IMR-90 (cell line): ENCODE measurements around the gene TRNT1. TPM values are rescaled to one million over a fixed set of nuclear protein-coding genes. Genes with fewer than 3 reads are reported as not detected.

Source experiments
- ATAC-seq: fragments of 200-7000 bp; cut with Tn5 transposase; 2 replicates; pipeline ENCODE4 v1.9.1; 2020; ENCODE audit warnings: low read depth, mild to moderate bottlenecking, moderate library complexity
- BruUV-seq: library from RNA; stranded (reverse); fragments of 400-500 nt; replicated peaks from 2 replicates; lab custom pipeline; 2021; lab: Mats Ljungman, UMichigan
- CTCF ChIA-PET: fragments of 300-600 bp; formaldehyde crosslinking; extraction: SDS; loops from one replicate; lab custom pipeline; 2021; ENCODE audit warnings: antibody characterized with exemption; lab: Yijun Ruan, JAX
- POLR2A ChIA-PET: fragments of 300-600 bp; sonication (Branson Sonifier 250); formaldehyde crosslinking; loops from one replicate; lab custom pipeline; 2022; ENCODE audit warnings: antibody characterized with exemption; ENCODE audit not compliant: unreplicated experiment; lab: Charles Lee
- DNase-seq: peaks from one replicate; pipeline ENCODE4 v3.0.0; 2013
- H2AFZ ChIP-seq: replicated peaks from 2 replicates; pipeline ENCODE3; 2013; ENCODE audit warnings: low read length, mild to moderate bottlenecking; ENCODE audit not compliant: poor library complexity
- H2AK5ac ChIP-seq: 2 replicates; pipeline ENCODE4 v1.6.1; 2013; ENCODE audit warnings: low read depth, low read length, inconsistent platforms
- H2AK9ac ChIP-seq: replicated peaks from 2 replicates; pipeline ENCODE3; 2013; ENCODE audit warnings: mild to moderate bottlenecking, low read depth, low read length, moderate library complexity; ENCODE audit not compliant: poor library complexity
- H2BK120ac ChIP-seq: 2 replicates; pipeline ENCODE4 v1.6.1; 2013; ENCODE audit warnings: low read depth, low read length, inconsistent platforms
- H2BK15ac ChIP-seq: 3 replicates; pipeline ENCODE4 v1.6.1; 2013; ENCODE audit warnings: low read depth, low read length, inconsistent platforms
- H2BK20ac ChIP-seq: 2 replicates; pipeline ENCODE4 v1.6.1; 2013; ENCODE audit warnings: low read depth, mild to moderate bottlenecking, inconsistent platforms, low read length, moderate library complexity
- H2BK5ac ChIP-seq: 2 replicates; pipeline ENCODE4 v1.6.1; 2013; ENCODE audit warnings: mild to moderate bottlenecking, low read depth, low read length, inconsistent platforms; ENCODE audit not compliant: poor library complexity, severe bottlenecking
- H3K14ac ChIP-seq: replicated peaks from 2 replicates; pipeline ENCODE4 v1.6.1; 2013; ENCODE audit warnings: low read depth, low read length, inconsistent platforms
- H3K18ac ChIP-seq: 2 replicates; pipeline ENCODE4 v1.6.1; 2013; ENCODE audit warnings: low read depth, low read length, control low read depth
- H3K23ac ChIP-seq: 2 replicates; pipeline ENCODE4 v1.6.1; 2013; ENCODE audit warnings: low read depth, low read length, inconsistent platforms
- H3K27ac ChIP-seq: 2 replicates; pipeline ENCODE4 v1.5.1; 2013; ENCODE audit warnings: mild to moderate bottlenecking, control low read depth, low read length; ENCODE audit not compliant: insufficient read depth
- H3K27me3 ChIP-seq: 2 replicates; pipeline ENCODE4 v1.6.1; 2013; ENCODE audit warnings: low read length; ENCODE audit not compliant: control insufficient read depth, insufficient read depth
- H3K36me3 ChIP-seq: 2 replicates; pipeline ENCODE4 v1.6.1; 2013; ENCODE audit warnings: low read length, mixed read lengths; ENCODE audit not compliant: control insufficient read depth, insufficient read depth
- H3K4ac ChIP-seq: 2 replicates; pipeline ENCODE4 v1.6.1; 2013; ENCODE audit warnings: low read depth, low read length, inconsistent platforms
- H3K4me1 ChIP-seq: 2 replicates; pipeline ENCODE4 v1.6.1; 2013; ENCODE audit warnings: low read length, mixed read lengths; ENCODE audit not compliant: control insufficient read depth, insufficient read depth
- H3K4me2 ChIP-seq: 2 replicates; pipeline ENCODE4 v1.6.1; 2013; ENCODE audit warnings: low read depth, mild to moderate bottlenecking, control low read depth, low read length, moderate library complexity
- H3K4me3 ChIP-seq: 2 replicates; pipeline ENCODE4 v1.5.1; 2013; ENCODE audit warnings: low read depth, mild to moderate bottlenecking, control low read depth, low read length, moderate library complexity; ENCODE audit not compliant: insufficient read depth
- H3K56ac ChIP-seq: 2 replicates; pipeline ENCODE4 v1.6.1; 2013; ENCODE audit warnings: low read length, inconsistent platforms; ENCODE audit not compliant: insufficient read depth; ENCODE audit errors: extremely low read depth
- H3K79me1 ChIP-seq, 2 experiments: 2 replicates each; pipeline ENCODE4 v1.6.1; 2013; ENCODE audit warnings: low read length in 2 of 2, inconsistent platforms in 1 of 2, low read depth in 1 of 2
- H3K9ac ChIP-seq: 2 replicates; pipeline ENCODE4 v1.6.1; 2013; ENCODE audit warnings: low read depth, low read length, control low read depth
- H3K9me1 ChIP-seq: 2 replicates; pipeline ENCODE4 v1.6.1; 2013; ENCODE audit warnings: low read length, inconsistent platforms; ENCODE audit not compliant: insufficient read depth
- H3K9me3 ChIP-seq: 2 replicates; pipeline ENCODE4 v1.6.1; 2013; ENCODE audit warnings: low read length; ENCODE audit not compliant: control insufficient read depth, insufficient read depth
- H4K20me1 ChIP-seq: 2 replicates; pipeline ENCODE4 v1.6.1; 2013; ENCODE audit warnings: low read length, inconsistent platforms; ENCODE audit not compliant: insufficient read depth
- H4K5ac ChIP-seq: 2 replicates; pipeline ENCODE4 v1.6.1; 2013; ENCODE audit warnings: mild to moderate bottlenecking, low read depth, low read length, control low read depth
- H4K8ac ChIP-seq, 2 experiments: 2 replicates each; pipeline ENCODE4 v1.6.1; 2013; ENCODE audit warnings: low read depth in 2 of 2, low read length in 2 of 2, control low read depth in 1 of 2, inconsistent platforms in 1 of 2
- H4K91ac ChIP-seq: 2 replicates; pipeline ENCODE4 v1.6.1; 2013; ENCODE audit warnings: low read depth, low read length, inconsistent platforms; ENCODE audit not compliant: insufficient read depth
- CEBPB ChIP-seq: IDR thresholded peaks from 2 replicates; pipeline ENCODE4 v1.6.1; 2012; ENCODE audit warnings: low read depth, low read length, improper control_type of control experiment
- NFE2L2 ChIP-seq: fragments of 150-350 bp; IDR thresholded peaks from 2 replicates; pipeline ENCODE4 v1.6.1; 2016; ENCODE audit warnings: low read depth, mild to moderate bottlenecking, low read length
- SMC3 ChIP-seq: fragments of 150-350 bp; IDR thresholded peaks from 2 replicates; pipeline ENCODE4 v1.6.1; 2016; ENCODE audit warnings: low read depth, mild to moderate bottlenecking, antibody characterized with exemption, low read length, moderate library complexity
- WGBS, 2 experiments: methylation state at CpG; one replicate each; pipeline versions ENCODE4 v1.1.5 to v1.1.7; 2013; ENCODE audit warnings: missing lambda C conversion rate in 2 of 2; ENCODE audit not compliant: insufficient read length in 1 of 2; ENCODE audit errors: extremely low coverage in 2 of 2; 5-methylcytosine and 5-hydroxymethylcytosine counted together
- dilution Hi-C: fragments of 300-500 bp; cut with HindIII; formaldehyde crosslinking; loops from one replicate; pipeline ENCODE4 v1.14.3; 2018; ENCODE audit warnings: low sequenced_read_pairs; ENCODE audit not compliant: unreplicated experiment
- in situ Hi-C: fragments of 300-500 bp; cut with MboI; formaldehyde crosslinking; loops from 3 replicates; pipeline ENCODE4 v1.14.3; 2019; ENCODE audit warnings: low sequenced_read_pairs, inconsistent platforms, mixed read lengths
- intact Hi-C: fragments of 100-400 bp; cut with micrococcal nuclease; formaldehyde crosslinking; loops from 2 replicates; pipeline ENCODE4 v1.10.0; 2022
- polyA plus RNA-seq, 3 experiments: library from polyadenylated mRNA; depleted of rRNA; stranded (reverse); fragments of >200 nt; gene quantifications; 2 replicates each; pipeline ENCODE4 v1.2.3, GENCODE V29; 2012; ENCODE audit warnings: low replicate concordance in 1 of 3
- total RNA-seq: library from RNA; depleted of rRNA; stranded (reverse); fragments of >200 nt; gene quantifications from 2 replicates; pipeline ENCODE4 v1.2.3, GENCODE V29; 2012
- TF ChIP-seq, protein P1 (sequence below): fragments of 150-350 bp; IDR thresholded peaks from 2 replicates; pipeline ENCODE4 v1.6.1; 2016; ENCODE audit warnings: low read depth, mild to moderate bottlenecking, low read length, moderate library complexity, borderline replicate concordance

The TRNT1 gene
- total and polyA plus RNA-seq, 2 of the 4 experiments (the other 2 are of a cell fraction): 11.8 to 12.3 TPM

DNA sequence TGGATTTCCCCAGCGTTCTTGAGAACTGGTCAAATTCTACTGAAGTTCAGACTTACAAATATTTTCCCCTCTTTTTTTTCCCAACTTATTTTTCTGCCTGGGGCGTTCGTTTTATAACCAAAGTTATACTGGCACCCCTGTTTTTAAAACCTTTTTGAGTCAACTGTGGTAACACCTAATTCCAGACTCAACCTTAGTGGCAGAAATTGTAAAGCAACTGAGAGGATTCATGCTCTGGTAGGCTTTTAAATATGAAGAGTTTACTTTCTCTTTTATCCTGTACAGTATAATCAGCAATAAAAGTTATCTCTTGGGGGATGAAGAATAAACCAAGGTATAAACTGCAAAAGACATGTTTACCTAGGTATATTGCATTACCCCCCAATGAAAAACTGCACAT lies 18.9 kb upstream of the TRNT1 start:
- Histone ChIP-seq H3K79me1 (no peaks in the 10 kb centered on the region), H3K23ac (no peak overlapping the region), H3K27me3 (no peaks in the 10 kb centered on the region), H2BK15ac (no peak overlapping the region), H3K9ac (no peak overlapping the region), H2BK20ac (no peak overlapping the region), H3K36me3 (no peaks in the 10 kb centered on the region), H3K9me1 (no peaks in the 10 kb centered on the region), H3K18ac (no peak overlapping the region), H2BK120ac (no peak overlapping the region), H4K20me1 (no peaks in the 10 kb centered on the region), H3K9me3 (no peaks in the 10 kb centered on the region), H4K91ac (no peak overlapping the region), H3K14ac (no peak overlapping the region), H3K27ac (no peak overlapping the region), H2BK5ac (no peak overlapping the region), H4K8ac (no peak overlapping the region), H3K4me3 (no peak overlapping the region), H3K4ac (no peak overlapping the region), H2AK9ac (no peak overlapping the region), H2AFZ (no peak overlapping the region), H4K5ac (no peak overlapping the region), H3K56ac (no peak overlapping the region), H2AK5ac (no peak overlapping the region), H3K4me2 (no peak overlapping the region), H3K4me1 (no peaks in the 10 kb centered on the region)
- intact Hi-C loops: no loop called here
- 50% methylated on average over 2 of the region's 3 CpGs; no CpG with 5 or more reads in 1 of the 2 experiments for WGBS, 2 experiments
- ChIA-PET POLR2A (no interaction called here), CTCF (no interaction called here)
- TF ChIP-seq SMC3 (no peak), NFE2L2 (no peak), CEBPB (no peak)
- TF ChIP-seq, protein P1, sequence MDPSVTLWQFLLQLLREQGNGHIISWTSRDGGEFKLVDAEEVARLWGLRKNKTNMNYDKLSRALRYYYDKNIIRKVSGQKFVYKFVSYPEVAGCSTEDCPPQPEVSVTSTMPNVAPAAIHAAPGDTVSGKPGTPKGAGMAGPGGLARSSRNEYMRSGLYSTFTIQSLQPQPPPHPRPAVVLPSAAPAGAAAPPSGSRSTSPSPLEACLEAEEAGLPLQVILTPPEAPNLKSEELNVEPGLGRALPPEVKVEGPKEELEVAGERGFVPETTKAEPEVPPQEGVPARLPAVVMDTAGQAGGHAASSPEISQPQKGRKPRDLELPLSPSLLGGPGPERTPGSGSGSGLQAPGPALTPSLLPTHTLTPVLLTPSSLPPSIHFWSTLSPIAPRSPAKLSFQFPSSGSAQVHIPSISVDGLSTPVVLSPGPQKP: no peak
- in situ Hi-C loops: no loop called here
- dilution Hi-C loops: no loop called here
- DNase-seq (no peak), ATAC-seq (no peak)
- BruUV-seq: no TSS peak
